AG10803 (cell line): ENCODE results near the gene CNRIP1.
A peak's percentile ranks its signal among the peaks of the same experiment; 100 is the strongest.

Experiments
- DNase-seq: peaks from one replicate; pipeline ENCODE4 v3.0.0; 2010; ENCODE audit warnings: low read depth
- H3K4me3 ChIP-seq: 2 replicates; pipeline ENCODE4 v1.5.1; 2011; ENCODE audit warnings: mild to moderate bottlenecking, low read length, control low read depth
- TF ChIP-seq, protein P1 (sequence below): conservative IDR thresholded peaks from 2 replicates; pipeline ENCODE4 v1.5.1; 2011; ENCODE audit warnings: mild to moderate bottlenecking, low read length, control low read depth, inconsistent platforms

Gene CNRIP1

DNA sequence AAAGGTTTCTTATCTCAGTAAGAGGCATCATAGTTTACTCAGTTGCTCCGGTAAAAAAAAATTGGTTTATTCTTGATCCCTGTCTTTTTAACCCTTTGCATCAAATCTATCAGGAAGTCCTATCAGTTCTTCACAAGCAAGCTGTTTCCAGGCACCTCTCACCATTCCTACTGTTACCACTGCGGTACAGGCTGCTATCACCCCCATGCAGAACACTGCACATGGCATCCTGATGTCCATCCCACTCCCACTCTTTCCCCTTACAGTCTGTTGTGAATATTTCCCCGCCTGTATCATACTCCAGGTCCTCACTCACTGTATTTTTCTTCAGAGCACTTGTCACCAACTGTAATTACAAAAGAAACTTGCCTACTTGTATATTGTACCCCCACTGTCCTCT, 5.3 kb upstream of the CNRIP1 start:
- TF ChIP-seq, protein P1, sequence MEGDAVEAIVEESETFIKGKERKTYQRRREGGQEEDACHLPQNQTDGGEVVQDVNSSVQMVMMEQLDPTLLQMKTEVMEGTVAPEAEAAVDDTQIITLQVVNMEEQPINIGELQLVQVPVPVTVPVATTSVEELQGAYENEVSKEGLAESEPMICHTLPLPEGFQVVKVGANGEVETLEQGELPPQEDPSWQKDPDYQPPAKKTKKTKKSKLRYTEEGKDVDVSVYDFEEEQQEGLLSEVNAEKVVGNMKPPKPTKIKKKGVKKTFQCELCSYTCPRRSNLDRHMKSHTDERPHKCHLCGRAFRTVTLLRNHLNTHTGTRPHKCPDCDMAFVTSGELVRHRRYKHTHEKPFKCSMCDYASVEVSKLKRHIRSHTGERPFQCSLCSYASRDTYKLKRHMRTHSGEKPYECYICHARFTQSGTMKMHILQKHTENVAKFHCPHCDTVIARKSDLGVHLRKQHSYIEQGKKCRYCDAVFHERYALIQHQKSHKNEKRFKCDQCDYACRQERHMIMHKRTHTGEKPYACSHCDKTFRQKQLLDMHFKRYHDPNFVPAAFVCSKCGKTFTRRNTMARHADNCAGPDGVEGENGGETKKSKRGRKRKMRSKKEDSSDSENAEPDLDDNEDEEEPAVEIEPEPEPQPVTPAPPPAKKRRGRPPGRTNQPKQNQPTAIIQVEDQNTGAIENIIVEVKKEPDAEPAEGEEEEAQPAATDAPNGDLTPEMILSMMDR: no peak
- DNase-seq: no peak
- H3K4me3 ChIP-seq: no peak overlapping the region

DNA sequence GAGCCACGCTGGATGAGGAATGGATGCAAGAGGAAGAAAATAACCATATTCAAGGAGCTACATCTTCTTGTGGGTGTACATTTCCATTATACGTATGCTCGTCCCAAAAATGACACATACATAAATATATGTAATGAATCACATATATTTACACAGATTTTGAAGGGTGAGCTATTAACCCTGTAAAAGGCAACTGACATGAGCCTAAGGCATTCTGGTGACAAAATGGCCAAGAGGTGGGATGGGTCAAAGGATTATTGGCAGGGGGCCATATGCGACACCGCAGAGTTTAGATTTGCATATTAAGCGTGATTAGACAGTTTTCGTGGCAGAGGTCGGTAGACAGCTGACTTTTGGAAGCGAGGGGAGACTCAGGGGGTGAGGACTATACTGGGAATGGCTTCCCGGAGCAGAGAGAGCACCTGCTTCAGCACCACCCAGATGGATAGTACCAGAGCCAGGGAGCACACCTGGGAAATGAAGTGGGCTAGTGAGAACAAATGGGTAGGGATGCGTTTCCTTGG, 431 bp upstream of the CNRIP1 start:
- TF ChIP-seq, protein P1: no peak
- peak; percentile 4 for DNase-seq
- H3K4me3 ChIP-seq: peak overlapping the region; percentile 86

DNA sequence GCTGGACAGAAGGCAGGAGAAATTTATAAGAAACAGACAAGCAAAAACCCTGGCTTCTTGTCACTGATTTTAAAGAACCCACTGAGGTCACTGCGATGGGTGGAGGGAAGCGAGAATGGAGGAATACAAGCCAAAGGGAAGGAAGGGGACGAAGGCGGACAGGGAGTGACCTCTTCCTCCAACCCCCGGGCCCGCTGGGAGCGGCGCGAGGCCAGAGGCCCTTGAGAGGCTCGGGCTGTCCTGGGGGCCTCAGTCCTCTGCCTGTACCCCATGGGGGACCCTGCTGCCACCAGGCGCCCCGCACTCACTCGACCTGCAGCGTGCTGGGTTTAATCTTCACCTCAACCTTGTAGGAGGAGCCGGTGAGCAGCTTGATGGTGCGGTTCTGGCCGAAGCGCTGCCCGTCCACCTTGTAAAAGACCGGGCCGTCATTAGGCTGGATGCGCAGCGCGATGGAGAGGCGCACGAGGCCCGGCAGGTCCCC, 793 bp downstream of the CNRIP1 start:
- peak overlapping the region; percentile 86 for H3K4me3 ChIP-seq
- DNase-seq: peak; percentile 6
- TF ChIP-seq, protein P1: no peak

DNA sequence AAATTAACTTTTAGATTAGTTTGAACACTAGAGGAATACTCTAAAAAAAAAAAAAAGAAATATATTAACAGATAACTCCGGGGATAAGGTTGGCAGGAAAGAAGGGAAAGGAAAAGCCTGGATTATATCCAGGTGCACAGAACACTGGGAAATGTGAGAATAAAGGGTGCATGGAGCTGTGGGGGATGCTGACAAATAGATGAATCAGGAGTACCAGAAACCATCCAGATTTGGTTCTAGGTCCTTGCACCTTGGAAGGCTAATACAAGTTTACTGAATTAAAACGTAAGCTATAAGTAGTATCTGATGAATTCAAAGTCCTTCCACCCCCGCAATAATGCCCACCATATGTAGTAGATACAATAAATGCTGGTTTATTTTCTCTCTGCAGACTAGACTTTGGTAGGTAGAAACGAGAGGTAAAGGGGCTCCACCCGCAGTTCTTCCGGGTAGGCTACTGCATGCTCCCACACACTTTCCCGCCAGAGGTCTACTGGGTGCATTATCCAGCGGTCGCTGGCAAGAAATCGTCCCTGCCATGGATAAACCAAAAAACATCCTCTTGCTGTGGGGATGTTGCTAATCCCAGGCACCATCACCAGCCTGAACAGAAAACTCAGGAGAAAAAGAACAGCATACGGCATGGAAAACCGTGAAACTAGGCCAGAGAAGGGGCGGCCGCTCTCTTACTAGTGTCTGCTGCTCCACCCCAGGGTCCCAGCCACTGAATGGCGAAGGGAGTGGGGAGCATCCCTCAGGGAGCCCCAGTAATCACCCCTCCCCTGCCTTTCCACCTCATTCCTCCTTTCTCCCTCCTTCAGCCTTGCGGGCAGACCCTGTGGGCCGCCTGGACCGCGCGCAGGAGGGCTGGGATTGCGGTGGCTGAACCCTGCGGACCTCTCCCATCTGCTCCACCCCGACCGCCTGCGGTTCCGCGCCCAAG, 1.5 kb downstream of the CNRIP1 start:
- H3K4me3 ChIP-seq: peak overlapping the region; percentile 86
- no peak for DNase-seq

DNA sequence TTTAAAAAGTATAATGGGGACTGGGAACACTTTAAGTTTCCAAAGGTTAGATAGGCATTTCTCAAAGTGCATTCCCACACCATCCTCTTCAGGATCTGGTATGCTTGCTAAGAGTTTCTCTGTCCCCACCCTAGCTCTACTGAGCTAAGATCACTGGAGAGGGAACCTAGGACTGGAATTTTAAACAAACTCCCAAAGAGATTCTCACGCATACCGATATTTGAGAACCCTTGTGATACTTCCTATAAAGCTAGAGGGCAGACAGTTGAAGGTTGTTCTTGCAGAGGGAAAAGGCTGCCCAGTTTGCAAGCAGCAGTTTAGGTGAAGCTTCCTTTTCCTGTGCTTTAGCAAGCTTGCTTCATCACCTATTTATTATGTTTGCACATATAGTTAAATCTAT, 3.6 kb downstream of the CNRIP1 start:
- TF ChIP-seq, protein P1: 0 out of 2 replicates have a peak, but pooled peaks have one; percentile 2
- DNase-seq: peak; percentile 28
- H3K4me3 ChIP-seq: no peak overlapping the region

More for the DNA sequence above, 1.5 kb downstream of the CNRIP1 start:
- TF ChIP-seq, protein P1: 0 out of 2 replicates have a peak, but pooled peaks have one; percentile 1

DNA sequence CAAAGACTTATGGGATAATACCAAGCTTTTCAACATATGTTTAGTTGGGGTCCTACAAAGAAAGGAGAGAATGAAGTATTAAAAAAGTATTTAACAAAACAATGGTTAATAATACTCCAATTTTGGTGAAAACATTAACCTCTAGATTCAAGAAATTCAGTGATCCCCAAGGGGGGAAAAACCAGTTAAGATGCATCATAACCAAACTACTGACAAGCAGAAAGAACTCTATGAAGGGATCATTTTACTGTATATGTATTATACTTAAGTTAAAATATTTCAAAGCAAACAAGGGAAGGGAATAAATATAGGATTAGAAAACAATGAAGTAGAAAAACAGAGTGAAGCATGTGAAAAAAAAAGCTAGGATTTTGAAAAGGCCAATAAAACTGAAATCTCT, 8.7 kb downstream of the CNRIP1 start:
- no peak for DNase-seq
- H3K4me3 ChIP-seq: no peak overlapping the region
- TF ChIP-seq, protein P1: no peak
